OCI-M2 (cell line): ENCODE measurements around the gene MPHOSPH10.
"Not testable (repeated sequence)": the region's sequence is repeated elsewhere in the genome, so short reads cannot be mapped to it uniquely, and the experiment has no call there.

ENCODE experiments used
- DNase-seq: peaks from one replicate; lab custom pipeline; 2025; ENCODE audit not compliant: unreplicated experiment; lab: John Stamatoyannopoulos, UW

MPHOSPH10 gene

GRCh38 chr2:71130152-71130904, at the start of gene MPHOSPH10, which contains the start of gene MCEE:
Gene MPHOSPH10, plus strand, starts transcription at chr2:71130634. Its CDS starts 32 bp downstream, at chr2:71130666.
Gene MCEE, minus strand, starts transcription at chr2:71130229. Its CDS starts 10 bp downstream, at chr2:71130219.
- DNase-seq, result peak; percentile 65

DNA sequence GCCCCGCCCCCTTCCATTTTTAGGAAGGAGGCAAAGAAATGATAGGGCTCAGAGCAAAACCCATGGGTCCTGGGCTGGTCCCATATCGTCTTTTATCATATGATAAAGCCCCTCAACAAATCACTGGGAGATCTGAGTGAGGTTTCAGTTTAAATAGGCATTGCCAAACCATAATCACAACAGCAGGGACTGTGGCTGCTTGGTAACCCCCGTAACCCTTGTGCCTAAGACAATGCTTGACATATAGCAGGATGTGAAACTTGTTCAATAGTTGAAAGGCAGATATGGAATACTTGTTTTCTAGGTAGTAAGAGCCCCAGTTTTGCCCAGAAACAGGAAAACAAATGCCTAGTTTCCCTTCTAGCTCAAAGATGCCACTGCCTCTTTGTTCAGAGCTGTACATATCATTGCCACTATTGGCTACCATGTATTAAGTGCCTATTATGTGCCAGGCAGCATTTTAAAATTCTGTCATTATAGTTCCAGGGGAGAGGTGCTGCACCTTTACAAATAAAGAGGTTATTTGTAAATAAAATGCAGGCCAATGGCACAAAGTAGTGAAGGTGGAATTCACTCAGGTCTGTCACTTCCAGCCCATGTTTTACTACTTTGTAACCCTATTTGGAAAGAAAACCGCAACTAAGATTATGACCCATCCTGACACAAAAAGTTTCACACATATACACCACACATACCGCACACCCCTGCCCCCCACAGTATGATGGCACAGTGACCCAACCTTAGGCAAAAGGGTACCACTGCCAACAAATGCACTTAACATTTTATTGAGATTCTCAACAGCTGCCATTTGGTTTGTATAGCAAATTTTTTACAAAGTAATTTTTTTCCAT, 47.8 kb upstream of the MPHOSPH10 start:
- DNase-seq, result no peak

DNA sequence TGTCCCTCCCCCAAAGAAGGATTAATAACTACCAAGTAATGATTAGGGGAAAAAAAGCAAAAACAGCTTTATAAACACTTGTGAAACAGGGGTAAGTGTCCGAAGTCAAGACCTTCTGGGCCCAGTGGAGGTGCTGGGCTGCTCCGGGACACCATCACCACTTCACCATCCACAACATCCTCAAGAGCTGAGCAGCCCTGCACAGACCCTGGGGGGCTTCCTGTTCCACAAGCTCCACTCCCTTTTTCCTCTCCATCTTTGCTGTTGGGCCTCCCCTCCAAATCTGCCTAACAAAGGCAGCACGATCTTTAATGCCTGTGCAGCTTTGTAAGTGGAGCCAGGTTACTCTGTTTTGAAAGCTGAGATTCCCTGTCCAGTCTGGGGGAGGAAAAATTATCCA, 47.1 kb upstream of the MPHOSPH10 start:
- DNase-seq, result not testable (repeated sequence)

GRCh38 chr2:71083752-71084312, 46.6 kb upstream of the MPHOSPH10 start:
- not testable (repeated sequence) for DNase-seq

DNA sequence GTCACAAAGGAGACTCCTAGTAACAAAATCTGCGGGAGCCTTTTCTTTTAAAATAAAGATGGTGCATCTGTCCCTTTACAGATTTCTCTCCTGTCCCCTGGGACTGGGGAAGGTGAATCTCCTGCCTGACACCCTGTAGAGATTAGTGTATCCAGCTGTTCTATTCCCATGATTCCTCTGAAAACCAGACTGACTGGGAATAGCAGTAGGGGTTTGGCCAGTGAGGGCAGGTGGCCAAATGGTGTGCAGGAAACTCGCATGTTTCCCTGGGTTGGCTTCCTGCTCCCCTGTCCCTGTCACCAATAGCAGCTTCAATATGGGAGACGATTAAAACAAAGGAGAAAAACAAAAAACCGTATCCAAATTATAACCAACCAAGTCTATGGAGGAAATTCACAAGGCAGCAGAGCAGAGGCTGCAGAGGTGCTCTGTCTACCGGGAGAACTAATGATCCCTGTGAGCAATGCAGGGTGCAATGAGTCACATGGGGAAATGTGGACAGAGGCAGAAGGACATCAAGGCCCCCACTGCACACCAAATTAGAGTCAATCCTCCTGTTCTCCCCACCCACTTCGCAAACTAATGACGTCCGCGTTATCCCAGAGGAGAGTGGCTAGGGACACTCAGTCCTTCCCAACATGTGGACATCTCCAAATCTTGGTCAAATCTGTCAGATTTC, 45.0 kb upstream of the MPHOSPH10 start:
- DNase-seq, result not testable (repeated sequence)

GRCh38 chr2:71089475-71089874, 41.0 kb upstream of the MPHOSPH10 start:
- DNase-seq, result not testable (repeated sequence)

DNA sequence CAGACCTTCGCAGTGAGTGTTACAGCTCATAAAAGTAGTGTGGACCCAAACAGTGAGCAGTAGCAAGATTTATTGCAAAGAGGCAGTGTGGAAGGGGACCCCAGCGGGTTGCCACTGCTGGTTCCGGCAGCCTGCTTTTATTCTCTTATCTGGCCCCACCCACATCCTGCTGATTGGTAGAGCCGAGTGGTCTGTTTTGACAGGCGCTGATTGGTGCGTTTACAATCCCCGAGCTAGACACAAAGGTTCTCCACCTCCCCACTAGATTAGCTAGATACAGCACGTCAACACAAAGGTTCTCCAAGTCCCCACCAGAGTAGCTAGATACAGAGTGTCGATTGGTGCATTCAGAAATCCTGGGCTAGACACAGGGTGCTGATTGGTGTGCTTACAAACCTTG, 38.6 kb upstream of the MPHOSPH10 start:
- DNase-seq, result not testable (repeated sequence)

DNA sequence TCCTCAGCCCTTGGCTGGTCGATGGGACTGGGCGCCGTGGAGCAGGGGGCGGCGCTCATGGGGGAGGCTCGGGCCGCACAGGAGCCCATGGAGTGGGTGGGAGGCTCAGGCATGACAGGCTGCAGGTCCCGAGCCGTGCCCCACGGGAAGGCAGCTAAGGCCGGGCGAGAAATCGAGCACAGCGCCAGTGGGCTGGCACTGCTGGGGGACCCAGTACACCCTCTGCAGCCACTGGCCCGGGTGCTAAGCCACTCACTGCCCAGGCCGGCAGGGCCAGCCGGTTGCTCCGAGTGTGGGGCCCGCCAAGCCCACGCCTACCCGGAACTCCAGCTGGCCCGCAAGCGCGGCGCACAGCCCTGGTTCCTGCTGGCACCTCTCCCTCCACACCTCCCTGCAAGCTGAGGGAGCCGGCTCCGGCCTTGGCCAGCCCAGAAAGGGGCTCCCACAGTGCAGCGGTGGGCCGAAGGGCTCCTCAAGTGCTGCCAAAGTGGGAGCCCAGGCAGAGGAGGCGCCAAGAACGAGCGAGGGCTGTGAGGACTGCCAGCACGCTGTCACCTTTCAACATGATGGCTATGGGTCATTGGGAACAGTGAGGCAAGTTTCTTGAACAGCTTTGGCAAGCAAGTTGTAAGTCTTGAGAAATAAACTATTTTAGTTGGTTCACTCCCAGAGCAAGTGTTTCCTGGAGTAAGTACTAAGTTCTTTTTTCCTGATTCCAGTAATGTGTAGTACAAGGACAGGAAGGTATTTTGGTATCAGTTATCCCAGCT, 37.8 kb upstream of the MPHOSPH10 start:
- DNase-seq, result not testable (repeated sequence)

DNA sequence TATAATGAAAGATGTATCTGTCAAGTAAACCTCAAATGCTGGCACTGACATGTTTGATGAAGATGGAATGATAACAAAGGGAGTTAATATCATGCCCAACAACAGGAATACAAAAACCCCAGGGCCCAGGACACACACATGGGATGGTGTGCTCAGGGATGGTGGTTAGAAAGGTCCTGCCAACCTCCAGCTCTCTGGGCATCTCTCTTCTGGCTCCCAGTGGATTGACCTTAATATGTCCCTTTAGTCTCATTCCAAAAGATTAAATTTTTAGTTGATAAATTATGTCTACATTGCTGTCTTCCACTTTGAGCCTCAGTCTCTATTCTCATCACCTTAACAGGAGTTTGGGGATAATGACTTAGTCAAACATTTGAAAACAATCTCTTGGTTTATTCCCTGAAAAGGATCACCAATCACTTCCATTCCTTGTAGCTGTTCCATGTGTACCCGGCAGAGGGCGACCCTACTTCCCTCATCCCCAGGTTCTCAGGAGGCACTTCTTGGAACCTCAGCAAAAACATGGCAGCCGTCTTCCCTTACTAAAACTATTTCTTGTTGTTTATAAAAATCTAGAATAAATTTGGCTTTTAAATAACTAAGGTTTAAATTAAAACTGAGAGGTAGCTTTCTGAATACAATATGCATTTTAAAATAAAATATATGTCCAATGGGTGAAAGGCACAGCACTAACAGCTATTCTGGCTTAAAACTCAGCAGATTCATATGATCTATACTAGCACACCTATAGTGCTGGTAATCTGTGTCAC, 30.1 kb upstream of the MPHOSPH10 start:
- DNase-seq, result no peak

GRCh38 chr2:71101656-71102055, 28.8 kb upstream of the MPHOSPH10 start:
- no peak for DNase-seq

GRCh38 chr2:71102981-71103681, 27.3 kb upstream of the MPHOSPH10 start:
- DNase-seq, result no peak

DNA sequence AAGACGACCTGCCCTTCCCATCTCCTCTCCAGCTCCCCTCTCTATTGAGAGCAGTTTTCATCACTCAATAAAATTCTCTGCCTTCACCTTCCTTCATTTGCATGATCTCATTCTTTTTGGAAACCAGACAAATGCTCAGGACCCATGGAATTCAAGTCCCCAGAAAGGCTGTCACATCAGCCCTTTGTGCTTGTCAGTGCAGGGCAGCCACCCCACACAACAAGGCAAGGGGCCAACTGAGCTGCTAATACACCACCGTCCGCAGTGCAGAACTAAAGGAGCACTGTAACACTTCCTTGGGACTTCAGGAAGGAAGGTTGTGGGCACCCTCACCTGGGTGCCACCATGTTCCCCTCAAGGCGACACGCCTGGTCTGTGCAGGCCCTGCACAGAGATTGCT, 26.6 kb upstream of the MPHOSPH10 start:
- no peak for DNase-seq

DNA sequence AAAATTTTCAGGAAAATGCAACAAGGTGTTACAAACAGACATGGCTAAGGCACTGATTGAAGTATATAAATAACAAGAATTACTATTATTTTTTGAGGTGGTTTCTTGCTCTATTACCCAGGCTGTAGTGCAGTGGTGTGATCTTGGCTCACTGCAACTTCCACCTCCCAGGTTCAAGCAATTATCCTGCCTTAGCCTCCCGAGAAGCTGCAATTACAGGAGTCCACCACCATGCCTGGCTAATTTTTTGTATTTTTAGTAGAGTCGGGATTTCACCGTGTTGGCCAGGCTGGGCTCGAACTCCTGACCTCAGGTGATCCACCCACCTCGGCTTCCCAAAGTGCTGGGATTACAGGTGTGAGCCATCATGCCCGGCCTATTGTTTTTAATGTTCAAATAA, 24.0 kb upstream of the MPHOSPH10 start:
- DNase-seq, result not testable (repeated sequence)

GRCh38 chr2:71108091-71108490, 22.3 kb upstream of the MPHOSPH10 start:
- no peak for DNase-seq

- no peak for DNase-seq
Observed at GRCh38 chr2:71113843-71114242, 16.6 kb upstream of the MPHOSPH10 start.

- DNase-seq, result no peak
Observed at GRCh38 chr2:71117063-71117462, 13.4 kb upstream of the MPHOSPH10 start.

DNA sequence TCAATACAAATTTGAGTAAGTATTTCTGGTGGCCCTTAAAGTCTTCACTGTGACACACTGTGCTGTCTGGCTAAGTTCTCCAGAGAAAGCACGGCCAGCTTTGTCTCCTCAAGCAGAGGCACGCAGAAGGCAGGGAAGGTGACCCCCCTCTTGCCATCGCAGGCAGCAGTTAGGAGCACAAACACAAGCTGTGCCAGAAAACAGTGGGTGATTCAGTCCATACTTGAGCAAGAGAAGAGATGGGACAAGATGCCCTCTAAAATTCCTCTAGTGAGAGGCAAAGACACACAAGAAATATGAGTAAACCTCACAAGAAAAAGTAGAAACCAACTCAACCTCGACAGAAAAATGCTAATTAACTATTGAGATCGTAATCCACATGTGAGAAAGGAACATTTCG, 10.2 kb upstream of the MPHOSPH10 start:
- no peak for DNase-seq

DNA sequence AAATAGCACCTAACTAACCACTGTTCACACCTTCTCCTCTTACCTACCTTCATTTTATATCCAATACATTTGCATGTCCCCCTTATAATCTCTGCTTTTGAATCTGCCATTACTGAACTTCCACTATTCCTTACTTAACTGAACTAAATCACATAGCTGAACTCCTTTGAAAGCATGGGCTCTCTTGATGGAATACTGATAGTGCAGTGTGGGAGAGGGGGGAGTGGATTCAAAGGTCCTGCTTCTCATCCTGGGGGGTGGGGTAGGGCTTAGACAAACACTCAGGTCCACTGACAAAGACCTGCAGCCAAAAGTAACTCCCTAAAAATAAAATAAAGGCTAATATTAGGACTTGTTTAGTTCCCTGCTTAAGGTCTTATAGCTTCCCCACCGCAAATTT, 9.0 kb upstream of the MPHOSPH10 start:
- no peak for DNase-seq
